ENCODE data around the gene CD99. TPM values are rescaled to one million over a fixed set of nuclear protein-coding genes. Genes with fewer than 3 reads are reported as not detected.

CD99 gene
- total and polyA plus RNA-seq, 2 donors (not counting 1 experiment from before 2014, with no cell fraction given): 70.7 to 133 TPM

DNA sequence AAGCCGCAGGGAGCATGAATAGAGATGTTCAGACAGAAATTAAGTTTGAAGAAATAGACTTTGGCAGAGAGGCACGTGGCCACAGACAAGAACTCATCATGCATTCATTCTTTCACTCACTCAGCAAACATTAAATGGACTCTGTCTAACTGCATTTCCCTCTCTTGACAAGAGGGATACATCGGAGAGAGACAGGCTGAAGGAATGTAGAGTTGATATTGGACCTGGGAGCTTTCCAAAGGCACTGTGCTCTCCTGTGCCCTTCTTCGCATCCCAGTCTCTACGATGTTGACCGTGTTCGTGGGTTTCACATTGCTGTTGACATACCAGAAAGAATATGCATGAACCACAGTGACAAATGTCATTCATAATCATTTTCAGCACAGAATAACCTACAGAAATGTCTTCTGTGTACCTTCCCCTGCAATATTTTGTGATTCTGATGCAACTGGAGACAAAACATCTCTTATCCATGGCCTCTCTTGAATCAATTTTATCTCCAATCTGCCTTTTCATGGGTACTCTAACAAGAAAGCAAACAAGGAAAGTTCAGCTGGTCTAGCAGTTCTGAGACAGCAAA, 34.7 kb upstream of the CD99 start:
- TF ChIP-seq EZH2 (IDR thresholded peaks at IDR 0.05; ENCODE audit: borderline replicate concordance, insufficient read depth, low read depth, low read length, poor library complexity, severe bottlenecking) (no peak), CTCF (IDR thresholded peaks at IDR 0.05) (no peak)
- POLR2A ChIA-PET: no interaction called here
- no peak overlapping the region for H3K27ac ChIP-seq (ENCODE audit: low read length in 2 of 2)
- no peak overlapping the region for H3K9ac ChIP-seq (ENCODE audit: low read length)
- H4K20me1 ChIP-seq (ENCODE audit: control insufficient read depth, insufficient read depth, low read length, poor library complexity, severe bottlenecking): no peaks in the 10 kb centered on the region
- 97% methylated on average over 4 of the region's 7 CpGs for WGBS (ENCODE audit: insufficient coverage)
- no peak overlapping the region for H3K27ac Mint-ChIP-seq
- no peak overlapping the region for H3K4me3 ChIP-seq (ENCODE audit: control extremely low read depth in 1 of 5, extremely low read depth in 1 of 5, insufficient read depth in 1 of 5, low read depth in 2 of 5, low read length in 4 of 5)
- no peak for ATAC-seq (ENCODE audit: low read depth)
- no peaks in the 10 kb centered on the region for H3K27me3 ChIP-seq (replicated peaks in 1 of 4; ENCODE audit: control extremely low read depth in 1 of 4, control insufficient read depth in 3 of 4, insufficient read depth in 4 of 4, low read length in 3 of 4)
- no peaks in the 10 kb centered on the region for H3K27me3 Mint-ChIP-seq
- no peak overlapping the region for H3K4me2 ChIP-seq (replicated peaks; ENCODE audit: low read depth, low read length, poor library complexity, severe bottlenecking)
- DNase-seq: no peak
- intact Hi-C loops (cut with micrococcal nuclease): no loop called here
- CTCF ChIA-PET: no interaction called here
- no peak overlapping the region for H3K4me3 Mint-ChIP-seq
- peaks cover 8% of the 10 kb centered on the region for H3K4me1 Mint-ChIP-seq
- H3K9me3 ChIP-seq (ENCODE audit: control extremely low read depth in 1 of 3, control insufficient read depth in 2 of 3, insufficient read depth in 1 of 3, low read length in 2 of 3): no peaks in the 10 kb centered on the region
- H3K79me2 ChIP-seq (ENCODE audit: control insufficient read depth, insufficient read depth, low read length): no peaks in the 10 kb centered on the region
- no peaks in the 10 kb centered on the region for H3K36me3 ChIP-seq (replicated peaks in 1 of 2; ENCODE audit: control extremely low read depth in 1 of 2, control insufficient read depth in 1 of 2, extremely low read depth in 1 of 2, insufficient read depth in 2 of 2, low read length in 1 of 2)
- H3K9me3 Mint-ChIP-seq (ENCODE audit: insufficient read depth): no peaks in the 10 kb centered on the region
- H2AFZ ChIP-seq (ENCODE audit: insufficient read depth, low read depth, low read length, poor library complexity, severe bottlenecking): no peak overlapping the region
- no peaks in the 10 kb centered on the region for H3K4me1 ChIP-seq (ENCODE audit: control insufficient read depth in 2 of 2, insufficient read depth in 2 of 2, low read length in 2 of 2)

- H3K9ac ChIP-seq (ENCODE audit: low read length): no peak overlapping the region
- ChIA-PET CTCF (no interaction called here), POLR2A (no interaction called here)
- no peaks in the 10 kb centered on the region for H3K79me2 ChIP-seq (ENCODE audit: control insufficient read depth, insufficient read depth, low read length)
- no peaks in the 10 kb centered on the region for H4K20me1 ChIP-seq (ENCODE audit: control insufficient read depth, insufficient read depth, low read length, poor library complexity, severe bottlenecking)
- H3K27me3 ChIP-seq (replicated peaks in 1 of 4; ENCODE audit: control extremely low read depth in 1 of 4, control insufficient read depth in 3 of 4, insufficient read depth in 4 of 4, low read length in 3 of 4): no peaks in the 10 kb centered on the region
- no peak overlapping the region for H3K27ac ChIP-seq (ENCODE audit: low read length in 2 of 2)
- no peak for TF ChIP-seq CTCF (IDR thresholded peaks at IDR 0.05)
- intact Hi-C loops (cut with micrococcal nuclease): no loop called here
- H3K9me3 ChIP-seq (ENCODE audit: control extremely low read depth in 1 of 3, control insufficient read depth in 2 of 3, insufficient read depth in 1 of 3, low read length in 2 of 3): no peaks in the 10 kb centered on the region
- 100% methylated on average over 1 of the region's 6 CpGs for WGBS (ENCODE audit: insufficient coverage)
- Mint-ChIP-seq H3K27me3 (no peaks in the 10 kb centered on the region), H3K27ac (no peak overlapping the region), H3K9me3 (ENCODE audit: insufficient read depth) (no peaks in the 10 kb centered on the region), H3K4me1 (peaks cover 8% of the 10 kb centered on the region), H3K4me3 (no peak overlapping the region)
- H3K4me2 ChIP-seq (replicated peaks; ENCODE audit: low read depth, low read length, poor library complexity, severe bottlenecking): no peak overlapping the region
- H3K4me3 ChIP-seq (ENCODE audit: control extremely low read depth in 1 of 5, extremely low read depth in 1 of 5, insufficient read depth in 1 of 5, low read depth in 2 of 5, low read length in 4 of 5): no peak overlapping the region
- ATAC-seq (ENCODE audit: low read depth) (no peak), DNase-seq (no peak)
- H2AFZ ChIP-seq (ENCODE audit: insufficient read depth, low read depth, low read length, poor library complexity, severe bottlenecking): no peak overlapping the region
- H3K36me3 ChIP-seq (replicated peaks in 1 of 2; ENCODE audit: control extremely low read depth in 1 of 2, control insufficient read depth in 1 of 2, extremely low read depth in 1 of 2, insufficient read depth in 2 of 2, low read length in 1 of 2): no peaks in the 10 kb centered on the region
- H3K4me1 ChIP-seq (ENCODE audit: control insufficient read depth in 2 of 2, insufficient read depth in 2 of 2, low read length in 2 of 2): no peaks in the 10 kb centered on the region
Measured at GRCh38 chrX:2657532-2658113, 33.5 kb upstream of the CD99 start.

Data from B cell (primary cell).